SJCRH30 (cell line): ENCODE results near the gene ZHX3. TPM values are rescaled to one million over a fixed set of nuclear protein-coding genes. Genes with fewer than 3 reads are reported as not detected.
A peak's percentile ranks its signal among the peaks of the same experiment; 100 is the strongest.

ENCODE experiments used
- DNase-seq, 2 experiments: peaks; one replicate each; pipeline ENCODE4 v3.0.0-alpha.2; 2015 to 2020
- H3K27ac ChIP-seq: fragments of 250-450 bp; sonication (Bioruptor Pico); 2 replicates; pipeline ENCODE4 v1.5.1; 2020; ENCODE audit warnings: mild to moderate bottlenecking, moderate library complexity
- H3K27me3 ChIP-seq: fragments of 250-450 bp; sonication (Bioruptor Pico); 2 replicates; pipeline ENCODE4 v1.5.1; 2020; ENCODE audit warnings: mild to moderate bottlenecking, moderate library complexity
- H3K36me3 ChIP-seq: fragments of 250-450 bp; sonication (Bioruptor Pico); 2 replicates; pipeline ENCODE4 v1.5.1; 2020; ENCODE audit warnings: mild to moderate bottlenecking, moderate library complexity
- H3K4me1 ChIP-seq: fragments of 250-450 bp; sonication (Bioruptor Pico); 2 replicates; pipeline ENCODE4 v1.5.1; 2020; ENCODE audit warnings: mild to moderate bottlenecking, moderate library complexity
- H3K4me3 ChIP-seq: fragments of 250-450 bp; sonication (Bioruptor Pico); 2 replicates; pipeline ENCODE4 v1.5.1; 2020; ENCODE audit warnings: mild to moderate bottlenecking, moderate library complexity
- H3K9me3 ChIP-seq: fragments of 250-450 bp; sonication (Bioruptor Pico); replicated peaks from 2 replicates; pipeline ENCODE4 v1.5.1; 2020; ENCODE audit warnings: mild to moderate bottlenecking, moderate library complexity
- total RNA-seq: library from RNA; depleted of rRNA; stranded (reverse); fragments of >200 nt; shearing (Covaris generic); gene quantifications from 2 replicates; pipeline ENCODE4 v1.2.3, GENCODE V29; 2014

The ZHX3 gene
- total RNA-seq, 1 experiment from 2014 or later, result 16.2 TPM

DNA sequence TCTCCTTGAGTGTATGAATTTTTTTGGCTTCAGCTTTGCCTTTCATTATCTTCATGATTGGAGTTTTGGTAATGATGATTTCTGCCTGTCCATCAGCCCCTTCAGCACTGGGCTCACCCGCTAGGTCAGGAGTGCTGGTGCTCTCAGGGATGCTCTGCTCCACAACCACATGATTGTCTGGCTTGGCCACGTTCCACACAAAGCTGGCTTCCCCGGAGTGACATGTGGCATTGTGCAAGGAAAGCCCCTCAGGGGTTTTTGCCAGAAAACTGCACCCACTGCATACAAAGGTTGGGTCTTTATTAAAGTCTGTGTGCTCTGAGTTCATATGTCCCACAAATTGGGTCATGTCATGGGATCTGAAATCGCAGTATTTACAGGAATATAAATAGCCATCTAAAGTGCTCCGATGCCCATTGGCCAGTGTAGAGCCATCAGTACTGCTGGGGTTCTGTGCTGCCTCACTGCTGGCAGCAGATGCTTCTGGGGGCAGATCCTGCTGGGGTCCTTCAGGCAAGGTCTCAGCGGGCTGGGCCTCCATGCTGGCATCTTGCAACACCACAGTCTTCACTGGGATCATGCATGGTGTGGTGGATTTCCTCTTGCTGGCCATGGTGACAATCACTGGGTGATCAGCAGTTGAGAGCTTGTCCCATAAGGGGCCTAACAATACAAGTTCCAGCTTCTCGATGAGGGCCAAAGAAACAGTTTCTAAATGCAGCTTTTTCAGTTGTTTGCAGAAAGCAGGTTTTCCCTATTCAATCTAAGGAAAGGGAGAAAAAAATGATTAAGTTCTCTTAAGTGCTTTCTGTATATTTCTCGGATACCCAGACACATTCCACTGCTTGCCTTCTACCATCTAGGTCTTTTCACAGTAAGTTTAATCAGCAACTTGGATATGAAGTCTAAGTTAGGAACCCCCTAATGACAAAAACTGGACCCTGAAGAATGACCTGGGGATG is 112.9 kb downstream of the ZHX3 start:
- H3K4me3 ChIP-seq, result no peak overlapping the region
- H3K9me3 ChIP-seq, result 0 out of 2 replicates have a peak, but pooled peaks cover 3% of the 10 kb centered on the region
- DNase-seq, result no peak
- no peak overlapping the region for H3K27ac ChIP-seq
- no peaks in the 10 kb centered on the region for H3K4me1 ChIP-seq
- no peaks in the 10 kb centered on the region for H3K27me3 ChIP-seq
- H3K36me3 ChIP-seq, result no peaks in the 10 kb centered on the region

DNA sequence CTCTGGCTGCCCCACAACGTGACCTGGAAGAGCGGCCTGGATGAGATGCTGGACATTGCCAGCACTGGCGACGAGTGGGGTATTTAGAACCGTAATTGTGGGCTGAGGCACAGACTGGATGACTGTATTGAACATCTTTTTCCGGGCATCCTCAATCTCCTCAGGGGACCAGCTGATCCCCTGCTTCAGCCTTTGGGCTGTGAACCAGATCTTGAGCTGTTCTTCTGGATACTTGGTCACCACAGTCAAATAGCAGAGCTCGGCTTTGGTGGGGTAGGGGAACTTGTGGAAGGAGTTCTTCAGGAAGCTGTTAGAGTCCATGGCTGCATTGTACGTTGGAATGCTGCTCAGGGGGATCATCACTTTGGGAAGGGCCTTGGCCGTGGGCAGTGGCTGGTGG is 113.9 kb downstream of the ZHX3 start:
- Histone ChIP-seq H3K27ac (no peak overlapping the region), H3K27me3 (no peaks in the 10 kb centered on the region), H3K4me1 (no peaks in the 10 kb centered on the region), H3K4me3 (no peak overlapping the region), H3K9me3 (peaks cover 9% of the 10 kb centered on the region; the same call in 1 of the 2 replicates), H3K36me3 (no peaks in the 10 kb centered on the region)
- DNase-seq, result no peak

DNA sequence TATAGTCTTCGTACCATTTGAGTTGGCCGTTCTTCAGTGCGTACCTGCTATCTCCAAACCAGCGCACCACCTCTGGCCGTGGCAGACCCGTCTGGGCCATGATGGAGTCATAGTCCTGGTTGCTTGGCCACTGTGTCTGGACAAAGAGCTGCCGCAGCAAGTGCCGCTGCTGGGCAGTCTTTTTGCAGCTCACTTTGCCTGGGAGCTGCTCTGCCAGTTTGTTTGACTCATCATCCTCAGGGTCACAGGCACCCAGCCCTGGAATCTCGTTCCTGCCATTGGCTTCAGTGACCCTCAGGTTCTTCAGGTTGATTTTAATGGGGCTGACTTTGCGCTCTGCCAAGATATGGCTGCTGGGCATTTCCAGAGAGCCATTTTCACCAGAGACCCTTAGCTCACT is 115.1 kb downstream of the ZHX3 start:
- Histone ChIP-seq H3K36me3 (no peaks in the 10 kb centered on the region), H3K27me3 (no peaks in the 10 kb centered on the region)

DNA sequence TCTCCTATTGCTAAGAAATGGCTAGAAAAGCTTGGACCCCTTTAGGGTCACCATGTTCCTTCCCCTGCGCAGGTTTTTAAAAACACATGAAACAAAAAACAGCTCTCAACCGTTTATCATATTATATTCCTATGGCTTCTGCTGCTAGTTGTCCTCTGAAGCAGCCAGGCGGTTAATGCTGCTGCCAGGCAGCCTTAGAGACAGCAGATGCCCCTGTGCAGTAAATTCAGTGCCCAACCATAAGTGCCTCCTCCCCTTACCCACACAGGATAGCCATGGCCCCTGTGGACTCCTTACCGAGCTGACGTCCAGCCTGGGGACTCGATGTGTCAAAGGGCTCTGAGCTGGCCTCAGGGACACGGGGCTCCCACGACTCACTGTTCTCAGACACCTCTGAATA is 115.8 kb downstream of the ZHX3 start:
- Histone ChIP-seq H3K27me3 (no peaks in the 10 kb centered on the region), H3K36me3 (no peaks in the 10 kb centered on the region), H3K4me3 (no peak overlapping the region), H3K4me1 (no peaks in the 10 kb centered on the region), H3K9me3 (peaks cover 12% of the 10 kb centered on the region; the same call in 1 of the 2 replicates), H3K27ac (no peak overlapping the region)
- DNase-seq, result no peak

More for the DNA sequence above, 115.1 kb downstream of the ZHX3 start:
- Histone ChIP-seq H3K4me1 (no peaks in the 10 kb centered on the region), H3K9me3 (peaks cover 12% of the 10 kb centered on the region; the same call in 1 of the 2 replicates), H3K4me3 (no peak overlapping the region), H3K27ac (no peak overlapping the region)
- no peak for DNase-seq

DNA sequence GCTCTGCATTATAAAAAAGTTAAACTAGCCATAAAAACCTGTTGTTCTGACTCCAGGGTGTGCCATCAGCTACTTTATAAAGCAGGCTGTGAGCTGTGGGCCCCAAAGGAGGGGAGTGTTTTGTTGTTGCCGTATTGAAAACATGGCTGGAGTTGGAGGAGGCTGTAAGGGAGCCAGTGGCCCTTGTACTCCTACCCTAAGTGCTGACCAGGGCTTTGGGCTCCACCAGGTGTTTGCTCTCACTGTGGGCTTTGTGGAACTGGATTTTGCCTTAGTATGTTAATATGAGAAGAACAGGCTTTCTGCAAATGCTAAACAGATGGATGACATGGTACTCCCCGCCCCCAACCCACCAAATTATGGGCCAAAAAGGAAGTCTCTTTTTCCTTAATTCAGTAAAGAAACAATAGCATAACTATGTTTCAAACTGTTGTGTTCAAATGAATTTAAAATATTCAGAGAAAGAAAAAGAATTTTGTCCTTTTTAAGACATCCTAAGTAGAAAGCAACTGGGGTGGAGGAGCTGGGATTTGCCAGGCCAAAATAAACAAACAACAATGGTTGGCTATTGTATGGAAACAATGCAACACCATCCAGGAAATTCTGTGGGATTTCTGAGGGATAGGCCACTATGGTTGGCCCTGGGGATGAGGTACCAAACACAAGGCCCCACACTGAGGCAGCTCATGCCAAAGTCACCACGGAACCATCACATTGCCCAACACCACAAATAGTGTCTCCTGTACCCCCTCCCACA is 116.9 kb downstream of the ZHX3 start:
- Histone ChIP-seq H3K27ac (no peak overlapping the region), H3K4me3 (no peak overlapping the region), H3K4me1 (no peaks in the 10 kb centered on the region), H3K9me3 (peaks cover 12% of the 10 kb centered on the region; the same call in 1 of the 2 replicates), H3K36me3 (no peaks in the 10 kb centered on the region), H3K27me3 (no peaks in the 10 kb centered on the region)
- no peak for DNase-seq

DNA sequence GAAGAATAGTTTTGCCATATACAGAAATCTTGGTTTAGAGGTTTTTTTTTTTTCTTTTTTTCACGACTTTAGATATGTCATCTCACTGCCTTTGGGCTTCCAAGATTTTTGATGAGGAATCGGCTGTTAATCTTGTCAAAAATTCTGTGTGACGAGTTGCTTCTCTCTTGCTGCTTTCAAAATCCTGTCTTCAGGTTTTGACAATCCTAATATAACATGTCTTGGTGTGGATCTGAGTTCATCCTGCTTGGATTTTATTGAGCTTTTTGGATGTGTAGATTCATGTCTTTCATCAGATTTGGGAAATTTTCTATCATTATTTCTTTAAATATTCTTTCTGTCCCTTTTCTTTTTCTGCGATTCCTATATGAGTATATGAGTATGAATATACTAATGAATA is 119.1 kb downstream of the ZHX3 start:
- peaks cover 12% of the 10 kb centered on the region; the same call in 1 of the 2 replicates for H3K9me3 ChIP-seq
- no peak for DNase-seq
- H3K36me3 ChIP-seq, result no peaks in the 10 kb centered on the region
- no peak overlapping the region for H3K4me3 ChIP-seq
- no peaks in the 10 kb centered on the region for H3K4me1 ChIP-seq
- no peaks in the 10 kb centered on the region for H3K27me3 ChIP-seq
- H3K27ac ChIP-seq, result no peak overlapping the region

DNA sequence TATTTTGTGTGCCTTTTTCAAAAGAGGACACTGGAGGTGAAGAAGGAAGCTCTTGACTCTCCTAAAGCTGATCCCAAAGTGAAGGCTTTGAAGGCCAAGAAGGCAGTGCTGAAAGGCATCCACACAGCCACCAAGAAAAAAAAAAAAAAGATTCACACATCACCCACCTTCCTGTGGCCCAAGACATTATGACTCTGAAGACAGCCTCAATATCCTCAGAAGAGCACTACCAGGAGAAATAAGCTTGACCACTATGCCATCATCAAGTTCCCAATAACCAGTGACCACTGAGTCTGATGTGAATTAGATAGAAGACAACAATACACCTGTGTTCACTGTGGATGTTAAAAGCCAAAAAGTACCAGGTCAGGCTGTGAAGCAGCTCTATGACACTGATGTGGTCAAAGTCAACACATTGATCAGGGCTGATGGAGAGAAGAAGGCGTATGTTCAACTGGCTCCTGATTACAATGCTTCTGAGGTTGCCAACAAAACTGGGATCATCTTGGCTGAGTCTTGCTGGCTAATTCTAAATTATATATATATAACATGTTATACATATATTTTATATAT is 120.8 kb downstream of the ZHX3 start:
- Histone ChIP-seq H3K27me3 (no peaks in the 10 kb centered on the region), H3K36me3 (no peaks in the 10 kb centered on the region), H3K9me3 (peaks cover 12% of the 10 kb centered on the region; the same call in 1 of the 2 replicates), H3K4me1 (no peaks in the 10 kb centered on the region), H3K4me3 (no peak overlapping the region), H3K27ac (no peak overlapping the region)
- DNase-seq, result peak in 1 of 2 experiments; percentile 26

DNA sequence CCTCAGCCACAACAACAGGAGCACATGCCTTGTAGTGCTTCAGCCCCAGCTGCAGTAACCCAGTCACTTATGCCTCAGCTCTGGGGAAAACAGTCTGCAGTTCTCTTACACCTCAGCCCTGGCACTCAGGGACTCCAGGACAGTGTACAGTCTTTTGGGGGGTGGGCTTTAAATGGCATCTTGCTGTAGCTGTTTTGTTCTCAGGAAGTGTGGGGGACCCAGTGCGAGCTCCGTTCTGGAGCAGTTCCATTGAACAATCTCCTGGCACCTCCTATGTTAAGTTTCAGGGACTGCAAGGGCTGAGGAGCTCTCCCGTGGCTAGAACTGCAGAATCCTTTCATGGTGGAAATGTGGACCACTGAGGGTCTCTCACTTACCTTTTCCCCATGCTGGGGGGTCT is 125.0 kb downstream of the ZHX3 start:
- Histone ChIP-seq H3K27ac (no peak overlapping the region), H3K27me3 (no peaks in the 10 kb centered on the region), H3K4me1 (no peaks in the 10 kb centered on the region), H3K9me3 (peaks cover 12% of the 10 kb centered on the region), H3K4me3 (no peak overlapping the region), H3K36me3 (no peaks in the 10 kb centered on the region)
- DNase-seq, result no peak

DNA sequence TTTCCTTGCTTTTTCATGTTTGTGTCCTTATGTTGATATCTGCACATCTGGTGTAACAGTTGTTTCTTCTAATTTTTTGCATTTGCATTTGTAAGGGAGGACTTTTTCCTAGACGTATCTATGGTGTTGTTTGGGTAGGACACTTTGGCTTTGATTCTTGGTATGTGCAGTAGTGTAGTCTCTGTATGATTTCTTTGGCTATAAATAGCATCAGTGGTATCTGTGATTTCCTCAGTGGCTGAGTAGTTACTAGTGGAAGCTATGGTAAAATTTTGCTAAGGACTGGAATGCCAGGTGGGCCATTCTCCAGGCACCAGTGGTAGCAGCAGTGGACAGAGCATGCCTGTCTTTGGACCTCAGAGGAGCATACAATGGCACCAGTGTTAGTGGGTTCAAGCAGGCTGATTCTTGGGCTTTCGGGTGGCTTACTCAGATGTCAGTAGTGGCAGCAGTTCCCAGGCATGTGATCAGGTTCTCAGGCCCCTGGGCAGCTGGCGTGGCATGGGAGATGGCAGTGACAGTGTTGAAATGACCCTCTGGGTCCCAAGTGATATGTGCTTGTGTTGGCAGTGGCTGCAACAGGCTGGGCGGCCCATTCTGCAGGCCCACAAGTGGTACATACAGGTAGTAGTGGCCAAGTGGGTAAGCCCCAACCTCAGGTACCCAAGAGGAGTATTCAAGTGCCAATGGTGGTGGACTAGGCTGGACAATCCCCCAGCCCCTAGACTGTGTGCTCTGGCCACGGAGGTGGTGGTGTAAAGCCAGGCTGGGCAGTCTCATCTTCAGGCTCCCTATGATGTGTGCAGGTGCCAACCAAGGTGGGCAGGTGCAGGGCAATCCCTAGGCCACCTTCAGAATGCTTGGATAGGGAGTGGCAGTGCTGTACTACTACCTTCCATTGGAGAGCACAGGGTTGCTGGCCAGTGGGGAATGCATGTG is 125.7 kb downstream of the ZHX3 start:
- Histone ChIP-seq H3K27me3 (no peaks in the 10 kb centered on the region), H3K4me1 (no peaks in the 10 kb centered on the region), H3K4me3 (no peak overlapping the region), H3K36me3 (no peaks in the 10 kb centered on the region), H3K9me3 (peaks cover 12% of the 10 kb centered on the region), H3K27ac (no peak overlapping the region)
- no peak for DNase-seq

DNA sequence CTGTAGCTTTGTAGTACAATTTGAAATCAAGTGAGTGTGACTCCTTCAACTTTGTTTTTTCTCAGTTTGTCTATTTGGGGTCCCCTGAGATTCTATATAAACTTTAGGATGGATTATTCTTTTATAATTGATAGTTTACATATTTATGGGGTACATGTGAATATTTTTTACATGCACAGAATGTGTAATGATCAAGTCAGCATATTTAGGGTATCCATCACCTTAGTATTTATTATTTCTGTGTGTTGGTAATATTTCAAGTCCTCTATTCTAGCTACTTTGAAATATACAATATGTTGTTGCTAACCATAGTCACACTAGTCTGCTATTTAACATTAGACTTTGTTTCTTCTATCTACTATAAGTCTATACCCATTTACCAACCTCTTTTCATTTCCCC is 129.9 kb downstream of the ZHX3 start:
- H3K27me3 ChIP-seq, result no peaks in the 10 kb centered on the region
- H3K27ac ChIP-seq, result no peak overlapping the region
- H3K36me3 ChIP-seq, result no peaks in the 10 kb centered on the region
- no peaks in the 10 kb centered on the region for H3K4me1 ChIP-seq
- H3K4me3 ChIP-seq, result no peak overlapping the region
- DNase-seq, result no peak
- H3K9me3 ChIP-seq, result peaks cover 12% of the 10 kb centered on the region

DNA sequence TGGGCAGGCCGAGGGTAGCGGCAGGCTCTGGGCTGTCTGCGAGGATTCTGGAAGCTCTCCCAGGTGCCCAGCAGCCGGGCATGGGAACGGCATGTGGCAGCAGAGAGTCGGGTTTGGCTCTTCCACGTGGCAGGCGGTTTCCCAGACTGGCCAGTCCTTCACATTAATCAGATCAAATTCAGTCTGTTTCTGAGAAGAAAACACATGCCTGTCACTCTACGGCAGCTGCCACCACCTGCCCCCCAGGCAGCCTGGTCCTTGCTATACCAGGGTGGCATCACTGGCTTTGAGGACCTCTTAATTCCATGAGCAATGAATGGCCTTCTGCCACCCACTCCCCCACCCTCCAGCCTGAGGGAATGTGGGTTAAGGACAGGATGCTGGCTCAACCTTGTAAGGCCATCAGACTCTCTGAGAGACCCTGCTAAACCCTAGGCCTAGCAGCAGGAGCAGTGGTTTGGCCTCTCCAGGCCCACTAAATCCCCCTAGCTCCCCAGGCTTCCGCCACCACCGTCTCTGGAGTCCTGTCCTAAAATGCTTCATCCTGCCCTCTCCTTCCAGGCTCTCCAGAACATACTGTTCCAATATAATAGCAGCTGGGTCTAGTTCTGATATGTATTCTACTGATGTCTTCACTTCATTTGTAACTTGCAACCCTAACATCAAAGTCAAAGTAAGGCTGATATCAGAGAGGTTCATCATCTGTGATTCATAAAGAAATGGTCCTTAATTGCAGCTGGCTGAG is 132.3 kb downstream of the ZHX3 start:
- H3K4me1 ChIP-seq, result no peaks in the 10 kb centered on the region
- no peak overlapping the region for H3K4me3 ChIP-seq
- no peaks in the 10 kb centered on the region; the same call in 1 of the 2 replicates for H3K36me3 ChIP-seq
- no peak for DNase-seq
- H3K27me3 ChIP-seq, result no peaks in the 10 kb centered on the region
- H3K9me3 ChIP-seq, result no peaks in the 10 kb centered on the region; the same call in 1 of the 2 replicates
- no peak overlapping the region for H3K27ac ChIP-seq

DNA sequence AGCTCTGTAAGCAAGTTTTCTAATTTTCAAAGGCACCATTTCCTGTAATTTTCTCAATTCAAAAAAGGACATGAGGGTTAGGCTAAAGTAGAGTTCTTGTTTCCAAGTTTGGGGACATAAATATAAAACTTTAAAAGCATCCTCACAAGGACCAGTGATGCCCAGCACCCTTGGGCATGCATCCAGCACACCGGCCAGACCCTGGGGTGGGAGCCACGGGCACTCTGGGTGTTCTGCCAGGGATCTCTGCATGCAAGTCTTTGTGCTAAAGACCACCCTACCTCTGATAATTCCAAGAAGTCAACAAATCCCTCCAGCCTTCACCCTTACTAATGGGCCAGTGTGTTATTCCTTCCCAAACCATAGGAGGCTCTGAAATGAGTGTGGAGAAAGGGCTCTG is 133.7 kb downstream of the ZHX3 start:
- Histone ChIP-seq H3K27ac (no peak overlapping the region), H3K27me3 (no peaks in the 10 kb centered on the region), H3K9me3 (no peaks in the 10 kb centered on the region; the same call in 1 of the 2 replicates), H3K36me3 (peaks cover 6% of the 10 kb centered on the region; the same call in 1 of the 2 replicates), H3K4me1 (no peaks in the 10 kb centered on the region), H3K4me3 (no peak overlapping the region)
- DNase-seq, result no peak

DNA sequence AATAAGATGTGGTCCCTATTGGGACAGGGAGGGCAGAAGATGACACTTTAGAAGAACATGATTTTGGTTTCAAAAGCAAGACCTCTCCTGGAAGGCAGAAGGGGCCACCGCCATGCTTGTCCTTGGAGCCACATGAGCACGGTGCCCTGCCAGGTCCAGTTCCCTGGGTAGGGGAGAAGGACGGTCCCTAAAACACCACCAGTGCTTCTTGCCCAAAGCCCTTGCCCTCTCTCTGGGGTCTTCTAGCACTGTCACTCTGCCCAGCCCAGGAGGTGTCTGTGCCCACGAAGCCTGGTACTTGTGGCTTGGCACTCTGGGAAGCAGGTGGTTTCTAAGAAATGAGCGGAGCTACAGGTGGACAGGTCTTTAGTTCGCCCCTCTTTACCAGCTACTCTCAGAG is 134.1 kb downstream of the ZHX3 start:
- Histone ChIP-seq H3K9me3 (no peaks in the 10 kb centered on the region; the same call in 1 of the 2 replicates), H3K4me3 (no peak overlapping the region), H3K27me3 (no peaks in the 10 kb centered on the region), H3K4me1 (no peaks in the 10 kb centered on the region), H3K36me3 (peaks cover 10% of the 10 kb centered on the region), H3K27ac (no peak overlapping the region)
- peak in 1 of 2 experiments; percentile 4 for DNase-seq
